ENCODE data around the gene FAM32A.

The FAM32A gene

DNA sequence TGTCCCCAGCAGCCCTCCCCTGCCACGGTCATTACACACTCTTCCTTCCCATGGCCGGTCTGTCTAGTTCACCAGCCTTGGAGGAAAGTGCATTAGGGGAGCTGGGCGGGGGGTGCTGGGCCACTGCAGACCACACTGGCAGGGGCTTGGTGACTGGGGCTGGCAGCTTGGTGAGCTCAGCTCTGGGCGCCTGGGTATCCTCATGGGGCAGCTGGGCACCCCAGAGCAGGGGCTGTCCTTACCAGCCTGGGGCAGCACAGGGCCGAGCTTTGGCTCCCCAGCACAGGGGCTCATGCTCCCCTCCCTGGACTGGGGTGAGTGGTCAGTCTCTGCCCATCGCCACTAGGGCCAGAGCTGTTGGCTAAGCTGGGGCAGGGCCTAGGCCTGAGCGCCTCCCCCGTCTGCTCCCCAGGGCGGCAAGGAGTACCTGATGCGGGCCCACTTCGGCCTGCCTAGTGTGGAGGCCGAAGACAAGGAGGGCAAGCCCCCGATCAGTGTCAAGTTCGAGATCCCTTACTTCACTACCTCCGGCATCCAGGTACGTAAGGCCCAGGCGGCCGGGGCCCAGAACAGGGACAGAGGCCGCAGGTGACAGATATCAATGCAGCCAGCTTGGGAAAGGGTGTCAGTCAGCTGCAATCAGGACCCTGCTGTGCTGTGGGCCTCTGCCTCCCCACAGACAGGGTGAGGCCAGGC is 48.0 kb downstream of the FAM32A start:
- TF ChIP-seq ZFX (IDR thresholded peaks at IDR 0.05; ENCODE audit: borderline replicate concordance) (no peak), CTCF (IDR thresholded peaks at IDR 0.05) (no peak)

DNA sequence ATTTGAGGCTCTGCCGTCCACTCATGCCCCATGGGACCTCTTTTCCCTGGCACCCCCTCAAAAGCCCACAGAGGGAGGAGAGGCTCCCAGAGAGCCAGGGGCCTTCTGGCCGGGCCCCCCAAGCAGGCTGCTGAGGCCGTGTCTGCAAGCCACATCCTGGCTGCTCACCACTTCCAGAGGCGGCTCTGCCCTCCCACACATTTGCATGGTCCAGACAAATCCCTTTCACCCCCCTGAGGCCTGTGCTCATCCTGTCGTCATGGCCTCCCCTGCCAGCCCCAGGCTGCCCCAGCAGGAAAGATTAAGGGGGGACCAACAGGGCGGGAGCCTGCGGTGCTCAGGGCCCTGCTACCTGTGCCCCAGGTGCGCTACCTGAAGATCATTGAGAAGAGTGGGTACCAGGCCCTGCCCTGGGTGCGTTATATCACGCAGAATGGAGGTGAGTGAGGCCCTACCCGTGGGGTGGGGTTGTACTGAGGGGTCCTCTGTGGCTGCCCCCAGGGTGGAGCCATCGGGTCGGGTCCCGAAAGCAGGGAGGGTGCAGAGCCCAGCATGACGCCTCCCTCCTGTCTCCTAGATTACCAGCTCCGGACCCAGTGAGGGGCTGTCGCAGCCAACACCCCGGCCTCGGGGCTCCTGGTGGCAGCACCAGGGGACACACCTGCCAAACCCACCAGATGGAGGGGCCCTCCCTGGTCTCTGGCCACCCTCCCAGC is 48.8 kb downstream of the FAM32A start:
- no peak overlapping the region for H3K27ac ChIP-seq
- TF ChIP-seq CTCF (IDR thresholded peaks at IDR 0.05) (no peak), ZFX (IDR thresholded peaks at IDR 0.05; ENCODE audit: borderline replicate concordance) (no peak)

More for the DNA sequence above, 48.0 kb downstream of the FAM32A start:
- H3K27ac ChIP-seq = no peak overlapping the region

- H3K27ac ChIP-seq = no peak overlapping the region
- no peak for TF ChIP-seq CTCF (IDR thresholded peaks at IDR 0.05)
- TF ChIP-seq ZFX (IDR thresholded peaks at IDR 0.05; ENCODE audit: borderline replicate concordance) = no peak
Measured at GRCh38 chr19:16234552-16235445, 49.6 kb downstream of the FAM32A start.

DNA sequence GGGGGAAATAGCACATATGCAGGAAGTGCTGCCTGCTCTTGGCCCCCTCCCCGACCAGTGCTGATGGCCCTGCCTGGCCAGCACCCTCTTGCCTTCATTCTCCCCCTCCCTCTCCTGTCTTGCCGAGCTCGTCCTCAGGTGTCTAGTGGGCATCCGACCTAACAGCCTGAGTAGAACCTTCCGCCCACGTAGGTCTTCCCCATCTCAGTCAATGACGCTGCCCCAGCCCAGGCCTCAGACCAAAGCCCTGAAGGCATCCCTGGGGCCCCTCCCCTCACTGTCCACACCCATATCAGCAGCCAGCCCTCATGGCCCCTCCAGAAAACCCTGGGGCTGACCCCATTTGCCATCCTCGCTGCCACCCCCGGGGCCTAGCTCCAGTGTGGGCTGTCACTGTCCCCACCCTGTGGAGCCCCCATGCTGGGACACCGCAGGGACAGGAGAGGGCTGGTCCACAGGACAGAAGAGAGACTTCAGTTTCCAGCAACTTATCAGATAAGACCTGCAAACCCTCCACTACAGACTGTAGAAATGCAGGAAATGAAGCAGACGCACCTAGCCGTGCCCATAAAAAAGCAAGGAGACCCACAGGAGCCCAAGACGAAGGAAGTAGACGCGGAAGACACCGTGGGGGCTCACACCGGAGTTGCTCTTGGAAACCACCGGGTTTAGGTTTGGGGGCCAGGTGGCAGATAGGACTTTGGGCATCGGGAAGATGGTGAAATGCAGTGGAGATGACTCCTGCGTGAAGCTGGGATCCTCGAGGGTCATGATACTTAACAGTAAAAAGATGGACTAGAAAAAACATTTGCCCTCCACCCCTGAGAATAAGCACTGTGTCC is 50.8 kb downstream of the FAM32A start:
- TF ChIP-seq CTCF (IDR thresholded peaks at IDR 0.05) = no peak
- TF ChIP-seq ZFX (IDR thresholded peaks at IDR 0.05; ENCODE audit: borderline replicate concordance) = no peak
- no peak overlapping the region for H3K27ac ChIP-seq

Measured in 22Rv1 (cell line).